ENCODE results near the gene LTBP3.

LTBP3 gene

DNA sequence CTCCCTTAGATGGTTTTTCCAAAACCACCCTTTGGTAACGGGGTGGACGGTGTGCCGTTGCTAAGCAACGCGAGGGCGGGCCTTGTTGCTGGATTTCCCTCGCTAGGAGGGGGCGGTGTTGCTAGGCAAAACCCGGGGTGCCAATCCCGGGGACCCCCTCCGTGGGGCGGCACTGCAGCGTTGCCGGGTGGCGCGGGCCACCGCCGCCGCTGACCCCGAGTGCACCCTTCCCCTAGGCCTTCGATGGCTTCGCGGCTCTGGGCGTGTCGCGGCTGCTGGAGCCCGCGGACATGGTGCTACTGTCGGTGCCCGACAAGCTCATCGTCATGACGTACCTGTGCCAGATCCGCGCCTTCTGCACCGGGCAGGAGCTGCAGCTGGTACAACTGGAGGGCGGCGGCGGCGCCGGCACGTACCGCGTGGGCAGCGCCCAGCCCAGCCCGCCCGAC, 26.6 kb upstream of the LTBP3 start:
- H3K4me3 ChIP-seq (replicated peaks; ENCODE audit: low read depth, low read length) = no peak overlapping the region
- no peak for TF ChIP-seq CTCF (IDR thresholded peaks at IDR 0.05; ENCODE audit: low read depth, low read length, missing control alignments)
- DNase-seq (ENCODE audit: extremely low read depth, low read depth) = no peak

DNA sequence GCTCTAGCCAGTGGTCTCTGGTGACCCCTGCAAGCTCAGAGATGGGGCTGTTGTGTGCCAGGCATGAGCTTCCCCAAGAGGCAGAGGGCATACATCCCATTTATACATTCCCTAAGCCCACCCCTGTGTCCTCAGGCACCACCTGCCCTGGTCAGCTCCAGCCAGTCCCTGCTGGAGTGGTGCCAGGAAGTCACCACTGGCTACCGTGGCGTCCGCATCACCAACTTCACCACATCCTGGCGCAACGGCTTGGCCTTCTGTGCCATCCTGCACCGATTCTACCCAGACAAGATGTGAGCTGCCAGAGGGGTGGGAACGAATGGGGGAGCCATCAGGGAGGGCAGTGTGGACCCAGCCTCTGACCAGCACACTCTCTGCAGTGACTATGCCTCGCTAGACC, 25.9 kb upstream of the LTBP3 start:
- DNase-seq (ENCODE audit: extremely low read depth, low read depth) = no peak
- H3K4me3 ChIP-seq (replicated peaks; ENCODE audit: low read depth, low read length) = no peak overlapping the region
- no peak for TF ChIP-seq CTCF (IDR thresholded peaks at IDR 0.05; ENCODE audit: low read depth, low read length, missing control alignments)

GRCh38 chr11:65583589-65583988, 25.4 kb upstream of the LTBP3 start:
- no peak for TF ChIP-seq CTCF (IDR thresholded peaks at IDR 0.05; ENCODE audit: low read depth, low read length, missing control alignments)
- DNase-seq (ENCODE audit: extremely low read depth, low read depth) = no peak
- no peak overlapping the region for H3K4me3 ChIP-seq (replicated peaks; ENCODE audit: low read depth, low read length)

- no peak for DNase-seq (ENCODE audit: extremely low read depth, low read depth)
- H3K4me3 ChIP-seq (replicated peaks; ENCODE audit: low read depth, low read length) = no peak overlapping the region
- no peak for TF ChIP-seq CTCF (IDR thresholded peaks at IDR 0.05; ENCODE audit: low read depth, low read length, missing control alignments)
Observed at GRCh38 chr11:65581928-65582327, 23.8 kb upstream of the LTBP3 start.

- TF ChIP-seq CTCF (IDR thresholded peaks at IDR 0.05; ENCODE audit: low read depth, low read length, missing control alignments) = no peak
- no peak for DNase-seq (ENCODE audit: extremely low read depth, low read depth)
- no peak overlapping the region for H3K4me3 ChIP-seq (replicated peaks; ENCODE audit: low read depth, low read length)
Observed at GRCh38 chr11:65580756-65581155, 22.6 kb upstream of the LTBP3 start.

- no peak for TF ChIP-seq CTCF (IDR thresholded peaks at IDR 0.05; ENCODE audit: low read depth, low read length, missing control alignments)
- H3K4me3 ChIP-seq (replicated peaks; ENCODE audit: low read depth, low read length) = no peak overlapping the region
- DNase-seq (ENCODE audit: extremely low read depth, low read depth) = no peak
Observed at GRCh38 chr11:65580031-65580692, 22.0 kb upstream of the LTBP3 start.

DNA sequence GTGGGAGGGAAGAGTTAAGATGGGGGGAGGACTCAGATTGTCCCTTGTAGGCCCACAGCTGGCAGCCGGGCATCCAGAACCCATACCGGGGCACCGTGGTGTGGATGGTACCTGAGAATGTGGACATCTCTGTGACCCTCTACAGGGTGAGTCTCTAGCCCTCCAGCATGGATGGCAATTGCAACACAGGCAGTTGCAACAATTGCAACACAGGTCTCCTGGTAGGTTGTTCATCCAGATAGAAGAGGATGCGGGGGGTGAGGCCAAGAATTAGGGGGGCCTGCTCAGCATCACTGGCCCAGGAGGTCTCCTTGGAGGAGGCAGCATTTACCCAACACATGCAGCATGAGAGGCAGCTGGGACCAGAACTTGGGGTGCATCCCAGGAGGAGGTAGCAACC, 21.1 kb upstream of the LTBP3 start:
- no peak for DNase-seq (ENCODE audit: extremely low read depth, low read depth)
- no peak for TF ChIP-seq CTCF (IDR thresholded peaks at IDR 0.05; ENCODE audit: low read depth, low read length, missing control alignments)

More for the DNA sequence above, 21.1 kb upstream of the LTBP3 start:
- no peak overlapping the region for H3K4me3 ChIP-seq (replicated peaks; ENCODE audit: low read depth, low read length)
